Skeletal muscle tissue (tissue), 4 donors: ENCODE data around the gene NIPA2. TPM values are rescaled to one million over a fixed set of nuclear protein-coding genes. Genes with fewer than 3 reads are reported as not detected.
A peak's percentile ranks its signal among the peaks of the same experiment; 100 is the strongest.

Source experiments
- H3K27ac ChIP-seq: one replicate; pipeline ENCODE4 v1.7.0; 2013; ENCODE audit warnings: mild to moderate bottlenecking, low read depth, low read length, inconsistent platforms
- H3K27me3 ChIP-seq, 3 donors: one replicate each; pipeline ENCODE4 v1.7.0; 2013; ENCODE audit warnings: low read length in 3 of 3; ENCODE audit not compliant: control insufficient read depth in 3 of 3, insufficient read depth in 3 of 3
- H3K36me3 ChIP-seq, 3 donors: one replicate each; pipeline ENCODE4 v1.7.0; 2013; ENCODE audit warnings: low read length in 3 of 3; ENCODE audit not compliant: control insufficient read depth in 3 of 3, insufficient read depth in 3 of 3
- H3K4me1 ChIP-seq, 3 donors: one replicate each; pipeline ENCODE4 v1.7.0; 2013; ENCODE audit warnings: low read length in 3 of 3, mild to moderate bottlenecking in 3 of 3; ENCODE audit not compliant: control insufficient read depth in 3 of 3, insufficient read depth in 3 of 3
- H3K4me3 ChIP-seq, 3 donors: one replicate each; pipeline ENCODE4 v1.7.0; 2013; ENCODE audit warnings: low read length in 3 of 3
- H3K9ac ChIP-seq, 3 donors: one replicate each; pipeline ENCODE4 v1.7.0; 2013; ENCODE audit warnings: low read length in 3 of 3, mild to moderate bottlenecking in 3 of 3, moderate library complexity in 2 of 3, low read depth in 1 of 3
- H3K9me3 ChIP-seq, 3 donors: one replicate each; pipeline ENCODE4 v1.7.0; 2013; ENCODE audit warnings: low read length in 3 of 3; ENCODE audit not compliant: control insufficient read depth in 3 of 3
- total RNA-seq: library from RNA; depleted of rRNA; stranded (reverse); fragments of >200 nt; gene quantifications from one replicate; pipeline ENCODE4 v1.2.3, GENCODE V29; 2014
- donor health status: Osteomylitis.

The NIPA2 gene
- total RNA-seq, 1 donor from 2014 or later: 32.4 TPM

DNA sequence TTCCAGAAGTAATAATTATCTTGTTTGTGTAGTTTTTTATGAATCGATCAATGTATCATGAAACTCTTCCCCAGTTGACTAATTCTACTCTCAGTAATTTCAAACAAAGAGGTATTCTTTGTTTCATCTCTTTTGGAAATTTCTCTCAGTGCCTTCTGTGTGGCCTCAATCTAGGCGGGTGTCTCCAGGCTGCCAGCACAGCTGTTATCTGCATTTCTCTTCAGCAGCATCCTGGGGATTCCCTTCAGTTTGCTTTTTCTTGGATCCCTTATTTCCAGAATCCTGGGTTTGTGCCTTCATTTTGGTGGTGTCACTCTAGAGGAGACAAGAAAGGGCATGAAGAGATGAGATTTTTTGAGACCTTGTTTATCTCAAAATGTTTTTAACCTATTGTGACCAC, 22.7 kb downstream of the NIPA2 start:
- Histone ChIP-seq H3K4me3 (no peak overlapping the region), H3K9ac (no peak overlapping the region), H3K9me3 (no peaks in the 10 kb centered on the region), H3K36me3 (peaks cover 9 to 27% (median 21%) of the 10 kb centered on the region in 3 donors), H3K27me3 (no peaks in the 10 kb centered on the region), H3K4me1 (peaks cover 3 to 6% (median 6%) of the 10 kb centered on the region in 3 donors), H3K27ac (no peak overlapping the region)

DNA sequence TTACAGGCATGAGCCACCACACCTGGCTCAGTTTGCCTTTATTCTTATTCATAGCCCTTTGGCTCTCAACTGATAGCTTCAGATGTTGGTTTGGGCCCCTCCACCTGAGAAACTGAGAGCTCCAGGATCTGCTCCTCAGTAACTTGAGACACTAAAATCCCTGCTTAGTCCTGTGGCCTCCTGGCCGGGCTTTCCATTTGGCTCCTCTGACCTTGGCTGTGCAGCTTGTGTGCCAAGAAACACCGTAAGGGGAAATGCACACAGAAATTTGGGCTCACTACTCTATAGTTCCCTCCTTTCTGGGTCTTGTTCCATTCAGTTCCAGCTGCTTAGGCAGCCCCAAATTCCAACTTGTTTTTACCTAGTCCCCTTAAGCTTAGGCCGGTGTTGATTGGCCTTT, 24.9 kb downstream of the NIPA2 start:
- no peak overlapping the region for H3K9ac ChIP-seq
- H3K36me3 ChIP-seq: peaks cover 14 to 37% (median 31%) of the 10 kb centered on the region in 3 donors
- H3K4me1 ChIP-seq: peaks cover 3 to 6% (median 6%) of the 10 kb centered on the region in 3 donors
- no peak overlapping the region for H3K4me3 ChIP-seq
- H3K27me3 ChIP-seq: no peaks in the 10 kb centered on the region
- no peak overlapping the region for H3K27ac ChIP-seq
- H3K9me3 ChIP-seq: no peaks in the 10 kb centered on the region

DNA sequence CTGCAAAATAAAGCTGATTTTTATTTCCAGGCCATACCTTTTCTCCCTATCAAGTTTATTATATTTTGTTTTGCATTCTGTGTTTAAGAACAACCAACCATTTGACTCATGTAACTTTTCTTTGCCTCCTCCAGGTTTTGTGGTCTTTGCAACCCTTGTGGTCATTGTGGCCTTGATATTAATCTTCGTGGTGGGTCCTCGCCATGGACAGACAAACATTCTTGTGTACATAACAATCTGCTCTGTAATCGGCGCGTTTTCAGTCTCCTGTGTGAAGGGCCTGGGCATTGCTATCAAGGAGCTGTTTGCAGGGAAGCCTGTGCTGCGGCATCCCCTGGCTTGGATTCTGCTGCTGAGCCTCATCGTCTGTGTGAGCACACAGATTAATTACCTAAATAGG, 27.6 kb downstream of the NIPA2 start:
- no peaks in the 10 kb centered on the region for H3K9me3 ChIP-seq
- H3K4me1 ChIP-seq: peaks cover 3 to 6% (median 6%) of the 10 kb centered on the region in 3 donors
- peaks cover 19 to 54% (median 46%) of the 10 kb centered on the region in 3 donors for H3K36me3 ChIP-seq
- H3K27ac ChIP-seq: no peak overlapping the region
- H3K27me3 ChIP-seq: no peaks in the 10 kb centered on the region
- no peak overlapping the region for H3K9ac ChIP-seq
- H3K4me3 ChIP-seq: no peak overlapping the region

DNA sequence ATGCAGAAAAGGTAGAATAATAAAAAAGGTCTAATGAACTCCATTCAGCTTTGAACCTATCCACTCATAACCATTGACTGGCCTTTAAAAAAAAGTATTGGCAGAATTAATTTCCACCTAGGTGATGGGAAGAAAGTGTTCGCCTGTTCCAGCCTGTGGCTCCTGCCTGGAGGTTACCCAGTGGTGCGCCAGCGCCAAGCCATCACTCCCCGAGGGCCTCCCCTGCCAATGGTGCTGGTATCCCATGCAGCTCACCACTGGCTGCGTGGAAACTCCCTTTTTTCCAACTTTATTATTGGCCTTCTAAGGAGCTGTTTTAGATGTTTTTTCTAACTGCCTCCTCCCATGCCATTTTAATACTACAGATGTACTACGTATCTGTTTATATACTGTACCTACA, 29.4 kb downstream of the NIPA2 start:
- H3K27ac ChIP-seq: no peak overlapping the region
- H3K36me3 ChIP-seq: peaks cover 20 to 65% (median 56%) of the 10 kb centered on the region in 3 donors
- H3K4me3 ChIP-seq: no peak overlapping the region
- H3K9me3 ChIP-seq: no peaks in the 10 kb centered on the region
- H3K27me3 ChIP-seq: no peaks in the 10 kb centered on the region
- no peak overlapping the region for H3K9ac ChIP-seq
- H3K4me1 ChIP-seq: peaks cover 4 to 6% (median 6%) of the 10 kb centered on the region in 3 donors

DNA sequence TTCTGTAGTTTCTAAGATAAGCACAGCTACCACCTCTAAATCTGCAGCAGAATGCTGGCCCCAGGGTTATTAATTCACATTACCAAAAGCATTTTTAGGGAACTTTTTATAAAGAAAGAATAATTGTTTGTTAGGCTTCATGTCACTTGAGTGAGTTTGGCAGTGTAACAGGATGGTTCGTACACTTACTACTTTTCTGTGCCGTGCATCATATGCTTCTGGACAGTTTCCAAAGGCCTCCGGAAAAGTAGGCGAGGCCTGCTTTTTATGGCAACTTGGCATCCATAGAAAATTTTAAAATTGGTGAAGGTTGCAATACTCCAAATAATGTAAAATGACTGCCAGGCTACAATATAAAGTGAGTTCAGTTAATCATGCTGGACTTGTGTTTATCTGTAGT, 30.0 kb downstream of the NIPA2 start:
- Histone ChIP-seq H3K9ac (no peak overlapping the region), H3K9me3 (no peaks in the 10 kb centered on the region), H3K36me3 (peaks cover 26 to 67% (median 56%) of the 10 kb centered on the region in 3 donors), H3K4me3 (no peak overlapping the region), H3K4me1 (peaks cover 3% of the 10 kb centered on the region in 3 donors), H3K27ac (no peak overlapping the region), H3K27me3 (no peaks in the 10 kb centered on the region)

DNA sequence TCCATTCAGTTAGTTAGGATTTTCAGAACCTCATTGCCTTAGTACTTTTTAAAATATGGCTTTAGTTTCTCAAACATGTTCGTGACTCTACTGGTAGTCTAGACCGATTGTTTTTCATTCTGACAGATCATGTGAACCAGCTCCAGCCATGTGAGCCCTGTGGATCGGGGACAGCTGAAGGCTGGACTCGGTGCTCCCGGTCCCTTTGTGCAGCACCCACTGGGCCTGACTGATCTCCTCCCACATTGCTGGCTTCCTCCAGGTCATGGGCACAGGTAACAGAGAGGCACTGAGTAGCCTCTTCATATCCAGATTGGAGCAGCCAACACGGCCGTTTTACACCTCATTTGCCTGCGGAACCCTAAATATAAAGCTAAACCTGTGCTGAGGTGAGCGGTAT, 30.5 kb downstream of the NIPA2 start:
- Histone ChIP-seq H3K9me3 (no peaks in the 10 kb centered on the region), H3K4me1 (peaks cover 0 to 2% (median 0%) of the 10 kb centered on the region in 3 donors), H3K36me3 (peaks cover 28 to 69% (median 56%) of the 10 kb centered on the region in 3 donors), H3K27me3 (no peaks in the 10 kb centered on the region), H3K27ac (no peak overlapping the region), H3K4me3 (no peak overlapping the region), H3K9ac (no peak overlapping the region)

DNA sequence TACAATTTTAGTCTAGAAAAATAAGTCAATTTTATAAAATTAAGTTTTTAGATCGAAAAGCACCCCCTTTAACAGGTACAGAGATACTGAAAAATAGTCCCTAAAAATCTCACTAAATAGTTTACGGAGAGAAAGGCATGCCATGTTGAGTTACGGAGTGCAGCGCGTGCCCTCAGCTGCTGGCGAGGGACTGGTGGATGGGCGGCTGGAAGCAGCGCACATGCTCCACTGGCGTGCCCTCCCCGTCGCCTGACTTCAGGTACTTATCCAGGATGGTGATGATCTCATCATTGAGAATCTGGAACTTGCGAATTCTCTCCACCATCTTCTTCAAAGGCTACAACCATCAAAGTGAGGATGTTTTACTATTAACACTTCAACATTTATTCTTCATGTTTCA, 31.4 kb downstream of the NIPA2 start:
- H3K4me1 ChIP-seq: peaks cover 0 to 2% (median 0%) of the 10 kb centered on the region in 3 donors
- no peaks in the 10 kb centered on the region for H3K9me3 ChIP-seq
- H3K9ac ChIP-seq: no peak overlapping the region
- H3K27ac ChIP-seq: no peak overlapping the region
- no peak overlapping the region for H3K4me3 ChIP-seq
- no peaks in the 10 kb centered on the region for H3K27me3 ChIP-seq
- peaks cover 33 to 74% (median 60%) of the 10 kb centered on the region in 3 donors for H3K36me3 ChIP-seq

DNA sequence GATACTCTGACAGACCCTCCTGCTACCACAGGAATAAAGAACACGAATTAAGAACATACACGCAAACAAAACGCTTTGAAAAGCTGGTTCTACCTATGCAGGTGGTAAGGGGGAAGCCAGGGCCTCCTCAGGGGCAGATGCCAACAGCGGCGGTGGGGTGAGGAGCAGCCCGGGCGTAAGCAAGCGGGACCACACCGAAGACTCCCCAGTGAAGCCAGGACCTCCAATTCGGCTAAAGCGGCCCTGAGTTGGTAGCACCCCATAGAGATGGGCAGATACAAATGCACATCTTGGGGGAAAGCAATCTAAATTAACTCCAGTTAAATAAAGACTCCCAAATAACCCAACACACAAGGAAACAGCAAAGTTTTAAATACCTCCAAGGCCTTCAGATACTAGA, 32.4 kb downstream of the NIPA2 start:
- Histone ChIP-seq H3K9me3 (no peaks in the 10 kb centered on the region), H3K27me3 (no peaks in the 10 kb centered on the region), H3K27ac (no peak overlapping the region), H3K9ac (no peak overlapping the region), H3K4me3 (no peak overlapping the region), H3K4me1 (peaks cover 0 to 2% (median 0%) of the 10 kb centered on the region in 3 donors), H3K36me3 (peaks cover 37 to 76% (median 58%) of the 10 kb centered on the region in 3 donors)

DNA sequence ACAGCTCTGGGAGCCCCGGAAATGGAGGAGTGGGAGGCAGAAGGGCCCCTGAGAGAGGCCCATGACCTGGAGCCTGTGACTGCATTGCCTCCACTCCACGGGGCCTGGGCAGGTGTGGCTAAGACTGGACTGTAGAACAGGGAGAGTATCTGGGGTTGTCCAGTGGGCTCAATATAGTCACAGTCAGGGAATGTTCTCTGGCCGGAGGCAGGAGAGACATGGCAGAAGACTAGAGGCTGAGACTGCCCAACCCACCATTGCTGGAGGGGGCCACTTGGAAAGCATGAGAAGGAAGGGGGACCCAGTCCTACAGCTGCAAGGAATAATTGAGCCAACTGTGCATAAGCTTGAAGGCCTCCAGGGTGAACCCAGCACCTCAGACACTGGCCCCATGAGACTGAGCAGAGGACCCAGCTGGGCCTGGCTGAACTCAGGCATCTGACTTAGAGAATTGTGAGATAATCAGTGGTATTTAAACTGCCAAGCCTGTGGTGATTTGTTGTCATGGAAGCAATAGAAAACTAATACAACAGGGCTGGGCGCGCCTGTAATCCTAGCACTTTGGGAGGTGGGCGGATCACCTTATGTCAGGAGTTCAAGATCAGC, 33.1 kb downstream of the NIPA2 start:
- peaks cover 0 to 2% (median 0%) of the 10 kb centered on the region in 3 donors for H3K4me1 ChIP-seq
- H3K4me3 ChIP-seq: no peak overlapping the region
- no peaks in the 10 kb centered on the region for H3K27me3 ChIP-seq
- no peak overlapping the region for H3K9ac ChIP-seq
- H3K36me3 ChIP-seq: peaks cover 31 to 69% (median 52%) of the 10 kb centered on the region in 3 donors
- H3K9me3 ChIP-seq: no peaks in the 10 kb centered on the region
- H3K27ac ChIP-seq: peak overlapping the region; percentile 49

DNA sequence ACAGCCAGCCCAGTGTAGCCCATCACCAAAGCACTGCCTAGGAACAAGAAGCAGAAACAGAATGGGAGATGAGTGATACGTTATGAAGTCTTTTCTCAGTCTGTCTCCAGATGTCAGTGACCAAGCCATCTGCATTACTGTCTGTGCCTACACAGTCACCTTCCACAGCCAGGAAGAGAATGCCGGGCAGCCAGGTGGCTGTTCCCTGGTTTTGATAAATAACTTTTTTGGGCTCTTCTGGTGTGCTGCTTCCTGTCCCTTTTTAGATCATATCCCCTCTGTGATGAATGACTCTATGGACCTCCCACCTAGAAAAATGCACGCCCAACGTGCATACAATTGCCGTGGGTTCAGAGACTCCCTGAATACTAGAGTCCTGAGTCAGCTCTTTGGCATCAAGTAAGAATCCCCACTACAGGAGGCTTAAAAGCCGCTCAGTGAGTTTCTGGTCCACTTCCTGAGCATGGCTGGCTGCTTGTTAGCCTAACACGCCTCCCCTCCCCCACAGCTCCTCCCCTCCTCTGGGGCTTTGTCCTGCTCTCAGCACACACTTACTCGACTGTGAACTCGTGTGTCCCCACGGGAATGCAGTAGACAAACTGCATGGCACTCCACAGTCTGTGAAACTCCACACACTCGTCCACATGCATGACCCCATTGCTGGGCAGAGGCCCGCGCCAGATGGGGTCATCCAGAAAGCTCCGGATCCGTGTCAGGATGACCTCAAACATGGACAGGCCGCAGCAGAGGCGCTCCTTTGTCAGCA, 34.7 kb downstream of the NIPA2 start:
- no peaks in the 10 kb centered on the region for H3K27me3 ChIP-seq
- no peak overlapping the region for H3K4me3 ChIP-seq
- H3K9me3 ChIP-seq: no peaks in the 10 kb centered on the region
- peaks cover 35 to 70% (median 44%) of the 10 kb centered on the region in 3 donors for H3K36me3 ChIP-seq
- peak overlapping the region; percentile 45 for H3K27ac ChIP-seq
- H3K4me1 ChIP-seq: peaks cover 0 to 2% (median 0%) of the 10 kb centered on the region in 3 donors
- H3K9ac ChIP-seq: no peak overlapping the region
